ENCODE results near the gene TLCD1. TPM values are rescaled to one million over a fixed set of nuclear protein-coding genes. Genes with fewer than 3 reads are reported as not detected.
A peak's percentile ranks its signal among the peaks of the same experiment; 100 is the strongest.
"Not testable (repeated sequence)": the region's sequence is repeated elsewhere in the genome, so short reads cannot be mapped to it uniquely, and the experiment has no call there.

TLCD1 gene
- total RNA-seq, 1 donor: not detected

GRCh38 chr17:28726627-28727491, 826 bp upstream of the TLCD1 start:
- no peaks in the 10 kb centered on the region for H3K9me3 ChIP-seq (ENCODE audit: low read depth, low read length)
- H3K27me3 ChIP-seq (ENCODE audit: insufficient read depth, low read length): no peaks in the 10 kb centered on the region
- peaks cover 66% of the 10 kb centered on the region for H3K4me1 ChIP-seq (ENCODE audit: insufficient read depth, low read length)
- peak overlapping the region; percentile 44 for H3K4me3 ChIP-seq (ENCODE audit: low read length)

GRCh38 chr17:28725660-28726225, 290 bp downstream of the TLCD1 start:
- Histone ChIP-seq H3K4me3 (ENCODE audit: low read length) (peak overlapping the region; percentile 28), H3K27me3 (ENCODE audit: insufficient read depth, low read length) (no peaks in the 10 kb centered on the region), H3K9me3 (ENCODE audit: low read depth, low read length) (no peaks in the 10 kb centered on the region), H3K4me1 (ENCODE audit: insufficient read depth, low read length) (peaks cover 77% of the 10 kb centered on the region)

GRCh38 chr17:28725166-28725659, 820 bp downstream of the TLCD1 start:
- Histone ChIP-seq H3K27me3 (ENCODE audit: insufficient read depth, low read length) (no peaks in the 10 kb centered on the region), H3K4me3 (ENCODE audit: low read length) (no peak overlapping the region), H3K9me3 (ENCODE audit: low read depth, low read length) (no peaks in the 10 kb centered on the region), H3K4me1 (ENCODE audit: insufficient read depth, low read length) (peaks cover 82% of the 10 kb centered on the region)

- Histone ChIP-seq H3K27me3 (ENCODE audit: insufficient read depth, low read length) (no peaks in the 10 kb centered on the region), H3K4me1 (ENCODE audit: insufficient read depth, low read length) (peaks cover 79% of the 10 kb centered on the region), H3K9me3 (ENCODE audit: low read depth, low read length) (no peaks in the 10 kb centered on the region), H3K4me3 (ENCODE audit: low read length) (no peak overlapping the region)
Measured at GRCh38 chr17:28724500-28725165, 1.4 kb downstream of the TLCD1 start.

GRCh38 chr17:28723836-28724499, 2.1 kb downstream of the TLCD1 start:
- H3K4me1 ChIP-seq (ENCODE audit: insufficient read depth, low read length): peaks cover 76% of the 10 kb centered on the region

GRCh38 chr17:28723159-28723835, 2.7 kb downstream of the TLCD1 start:
- H3K4me3 ChIP-seq (ENCODE audit: low read length): no peak overlapping the region
- H3K9me3 ChIP-seq (ENCODE audit: low read depth, low read length): no peaks in the 10 kb centered on the region
- peaks cover 79% of the 10 kb centered on the region for H3K4me1 ChIP-seq (ENCODE audit: insufficient read depth, low read length)
- H3K27me3 ChIP-seq (ENCODE audit: insufficient read depth, low read length): no peaks in the 10 kb centered on the region

More at GRCh38 chr17:28723836-28724499, 2.1 kb downstream of the TLCD1 start:
- H3K9me3 ChIP-seq (ENCODE audit: low read depth, low read length); H3K27me3 ChIP-seq (ENCODE audit: insufficient read depth, low read length); H3K4me3 ChIP-seq (ENCODE audit: low read length): not testable (repeated sequence)

- peaks cover 77% of the 10 kb centered on the region for H3K4me1 ChIP-seq (ENCODE audit: insufficient read depth, low read length)
- H3K4me3 ChIP-seq (ENCODE audit: low read length): no peak overlapping the region
- no peaks in the 10 kb centered on the region for H3K9me3 ChIP-seq (ENCODE audit: low read depth, low read length)
- no peaks in the 10 kb centered on the region for H3K27me3 ChIP-seq (ENCODE audit: insufficient read depth, low read length)
Measured at GRCh38 chr17:28722417-28723158, 3.4 kb downstream of the TLCD1 start.

- H3K4me1 ChIP-seq (ENCODE audit: insufficient read depth, low read length): peaks cover 79% of the 10 kb centered on the region
- not testable (repeated sequence) for H3K27me3 ChIP-seq (ENCODE audit: insufficient read depth, low read length); H3K9me3 ChIP-seq (ENCODE audit: low read depth, low read length)
- peak overlapping the region; percentile 65 for H3K4me3 ChIP-seq (ENCODE audit: low read length)
Measured at GRCh38 chr17:28720997-28721329, 5.1 kb downstream of the TLCD1 start.

GRCh38 chr17:28720247-28720996, 5.6 kb downstream of the TLCD1 start:
- H3K9me3 ChIP-seq (ENCODE audit: low read depth, low read length): no peaks in the 10 kb centered on the region
- H3K4me3 ChIP-seq (ENCODE audit: low read length): peak overlapping the region; percentile 65
- peaks cover 2% of the 10 kb centered on the region for H3K27me3 ChIP-seq (ENCODE audit: insufficient read depth, low read length)
- peaks cover 74% of the 10 kb centered on the region for H3K4me1 ChIP-seq (ENCODE audit: insufficient read depth, low read length)

GRCh38 chr17:28719021-28719433, 7.0 kb downstream of the TLCD1 start:
- H3K4me3 ChIP-seq (ENCODE audit: low read length): peak overlapping the region; percentile 65
- H3K27me3 ChIP-seq (ENCODE audit: insufficient read depth, low read length): peaks cover 2% of the 10 kb centered on the region
- peaks cover 62% of the 10 kb centered on the region for H3K4me1 ChIP-seq (ENCODE audit: insufficient read depth, low read length)
- no peaks in the 10 kb centered on the region for H3K9me3 ChIP-seq (ENCODE audit: low read depth, low read length)

GRCh38 chr17:28718333-28719020, 7.6 kb downstream of the TLCD1 start:
- no peak overlapping the region for H3K4me3 ChIP-seq (ENCODE audit: low read length)
- H3K27me3 ChIP-seq (ENCODE audit: insufficient read depth, low read length): peaks cover 2% of the 10 kb centered on the region
- peaks cover 62% of the 10 kb centered on the region for H3K4me1 ChIP-seq (ENCODE audit: insufficient read depth, low read length)
- H3K9me3 ChIP-seq (ENCODE audit: low read depth, low read length): no peaks in the 10 kb centered on the region

GRCh38 chr17:28717578-28718332, 8.3 kb downstream of the TLCD1 start, which contains the start of gene RAB34:
Gene RAB34, minus strand, starts transcription at chr17:28717868. Its CDS starts 602 bp downstream, at chr17:28717266.
- peaks cover 57% of the 10 kb centered on the region for H3K4me1 ChIP-seq (ENCODE audit: insufficient read depth, low read length)
- peak within 1 kb of the TSS; percentile 36 for H3K4me3 ChIP-seq (ENCODE audit: low read length)
- peaks cover 2% of the 10 kb centered on the region for H3K27me3 ChIP-seq (ENCODE audit: insufficient read depth, low read length)
- H3K9me3 ChIP-seq (ENCODE audit: low read depth, low read length): no peaks in the 10 kb centered on the region

Data from mononuclear cell (primary cell).